OCI-LY1 (cell line): ENCODE results near the gene RAB11FIP3.
"Not testable (repeated sequence)": the region's sequence is repeated elsewhere in the genome, so short reads cannot be mapped to it uniquely, and the experiment has no call there.

Experiments used
- H2AFZ ChIP-seq: fragments of 200-600 bp; sonication (generic), shearing (Covaris generic); 2 replicates; pipeline ENCODE4 v1.6.0; 2014; ENCODE audit warnings: antibody characterized with exemption, mild to moderate bottlenecking, low read length
- H3F3A ChIP-seq: fragments of 200-600 bp; sonication (generic), shearing (Covaris generic); 2 replicates; pipeline ENCODE4 v1.6.0; 2014; ENCODE audit warnings: mild to moderate bottlenecking, antibody characterized with exemption, low read length, moderate library complexity; ENCODE audit not compliant: insufficient read depth
- H3K27ac ChIP-seq: fragments of 200-600 bp; sonication (generic); 2 replicates; pipeline ENCODE4 v1.5.1; 2014; ENCODE audit warnings: low read length, mixed run types, mild to moderate bottlenecking, low read depth; ENCODE audit not compliant: poor library complexity, severe bottlenecking
- H3K27me3 ChIP-seq: fragments of 200-600 bp; sonication (generic); 2 replicates; pipeline ENCODE4 v1.6.0; 2014; ENCODE audit warnings: antibody characterized with exemption, mild to moderate bottlenecking, low read length, moderate library complexity; ENCODE audit not compliant: insufficient read depth
- H3K36me3 ChIP-seq: fragments of 200-600 bp; sonication (generic); 2 replicates; pipeline ENCODE4 v1.6.1; 2014; ENCODE audit warnings: mild to moderate bottlenecking, antibody characterized with exemption, low read length, moderate library complexity, mixed read lengths; ENCODE audit not compliant: insufficient read depth
- H3K4me1 ChIP-seq: fragments of 200-600 bp; sonication (generic); 2 replicates; pipeline ENCODE4 v1.5.1; 2014; ENCODE audit warnings: mild to moderate bottlenecking, low read length, moderate library complexity; ENCODE audit not compliant: insufficient read depth, severe bottlenecking
- H3K4me2 ChIP-seq: fragments of 200-600 bp; sonication (generic), shearing (Covaris generic); 2 replicates; pipeline ENCODE4 v1.6.1; 2014; ENCODE audit warnings: low read length
- H3K4me3 ChIP-seq: fragments of 200-600 bp; sonication (generic); 2 replicates; pipeline ENCODE4 v1.5.1; 2014; ENCODE audit warnings: low read length, low read depth, mild to moderate bottlenecking, mixed read lengths; ENCODE audit not compliant: poor library complexity, severe bottlenecking
- H3K79me2 ChIP-seq: fragments of 200-600 bp; shearing (Covaris generic); 2 replicates; pipeline ENCODE4 v1.6.1; 2016; ENCODE audit warnings: mixed run types, low read length, mixed read lengths; ENCODE audit not compliant: insufficient read depth
- H3K9ac ChIP-seq: fragments of 200-600 bp; sonication (generic), shearing (Covaris generic); 2 replicates; pipeline ENCODE4 v1.6.1; 2014; ENCODE audit warnings: mild to moderate bottlenecking, low read length, mixed read lengths
- H3K9me2 ChIP-seq: fragments of 200-600 bp; sonication (generic), shearing (Covaris generic); 2 replicates; pipeline ENCODE4 v1.6.1; 2014; ENCODE audit warnings: low read depth, mild to moderate bottlenecking, low read length, mixed read lengths
- H3K9me3 ChIP-seq: fragments of 200-600 bp; shearing (Covaris generic); 2 replicates; pipeline ENCODE4 v1.6.1; 2014; ENCODE audit warnings: low read length, mixed read lengths
- H4K20me1 ChIP-seq: fragments of 200-600 bp; sonication (generic), shearing (Covaris generic); 2 replicates; pipeline ENCODE4 v1.6.0; 2016; ENCODE audit warnings: mild to moderate bottlenecking, low read length; ENCODE audit not compliant: insufficient read depth
- EZH2 ChIP-seq: fragments of 200-600 bp; sonication (generic), shearing (Covaris generic); IDR thresholded peaks from 2 replicates; pipeline ENCODE4 v1.8.0; 2017; ENCODE audit warnings: borderline replicate concordance, mixed run types, mild to moderate bottlenecking, antibody characterized with exemption, low read length, moderate library complexity, mixed read lengths
- TF ChIP-seq, protein P1 (sequence below): fragments of 200-600 bp; sonication (generic), shearing (Covaris generic); IDR thresholded peaks from 2 replicates; pipeline ENCODE4 v1.5.1; 2017; ENCODE audit warnings: mild to moderate bottlenecking, antibody characterized with exemption, low read length, moderate library complexity, mixed read lengths

Gene RAB11FIP3

DNA sequence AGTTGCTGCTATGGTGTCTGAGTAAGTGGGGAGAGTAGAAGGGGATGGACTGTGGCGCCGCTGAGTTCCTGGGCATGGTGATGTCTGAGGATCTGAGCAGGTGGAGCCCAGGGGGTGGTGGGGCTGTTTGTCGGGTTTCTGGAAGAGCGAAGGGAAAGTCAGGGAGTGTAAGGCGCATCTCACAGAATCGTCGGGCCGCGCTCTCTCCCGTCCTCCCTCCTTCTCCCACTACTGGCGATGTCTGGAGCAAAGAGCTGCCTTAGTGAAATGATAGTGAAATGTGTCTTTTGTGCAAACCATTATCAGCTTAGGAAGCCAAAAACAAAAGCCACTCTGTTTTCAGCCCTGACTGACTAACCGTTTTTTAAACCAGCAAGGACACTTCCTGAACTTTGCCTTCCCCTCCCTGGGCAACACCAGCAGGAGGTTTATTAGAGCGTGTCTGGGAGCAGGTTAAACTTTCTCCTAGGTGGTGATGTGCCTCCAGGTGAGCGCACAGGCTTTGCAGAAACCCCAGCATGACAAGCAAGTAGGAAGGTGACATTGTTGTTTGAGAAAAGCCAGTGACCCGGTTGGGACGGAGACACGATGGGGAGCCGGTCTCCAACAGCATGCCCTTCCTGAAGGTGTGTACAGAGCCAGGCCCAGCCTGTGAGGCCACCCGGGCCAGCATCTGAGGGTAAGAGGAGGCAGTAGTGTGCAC is 49.1 kb downstream of the RAB11FIP3 start:
- Histone ChIP-seq H3K9ac (no peak overlapping the region), H3K36me3 (peaks cover 3% of the 10 kb centered on the region; the same call in 1 of the 2 replicates), H3K4me1 (no peaks in the 10 kb centered on the region), H3K79me2 (no peaks in the 10 kb centered on the region), H2AFZ (no peak overlapping the region), H3K27me3 (no peaks in the 10 kb centered on the region), H3K4me3 (no peak overlapping the region), H3F3A (no peaks in the 10 kb centered on the region), H4K20me1 (no peaks in the 10 kb centered on the region), H3K9me3 (no peaks in the 10 kb centered on the region), H3K9me2 (no peaks in the 10 kb centered on the region), H3K27ac (no peak overlapping the region), H3K4me2 (no peak overlapping the region)
- TF ChIP-seq, protein P1, sequence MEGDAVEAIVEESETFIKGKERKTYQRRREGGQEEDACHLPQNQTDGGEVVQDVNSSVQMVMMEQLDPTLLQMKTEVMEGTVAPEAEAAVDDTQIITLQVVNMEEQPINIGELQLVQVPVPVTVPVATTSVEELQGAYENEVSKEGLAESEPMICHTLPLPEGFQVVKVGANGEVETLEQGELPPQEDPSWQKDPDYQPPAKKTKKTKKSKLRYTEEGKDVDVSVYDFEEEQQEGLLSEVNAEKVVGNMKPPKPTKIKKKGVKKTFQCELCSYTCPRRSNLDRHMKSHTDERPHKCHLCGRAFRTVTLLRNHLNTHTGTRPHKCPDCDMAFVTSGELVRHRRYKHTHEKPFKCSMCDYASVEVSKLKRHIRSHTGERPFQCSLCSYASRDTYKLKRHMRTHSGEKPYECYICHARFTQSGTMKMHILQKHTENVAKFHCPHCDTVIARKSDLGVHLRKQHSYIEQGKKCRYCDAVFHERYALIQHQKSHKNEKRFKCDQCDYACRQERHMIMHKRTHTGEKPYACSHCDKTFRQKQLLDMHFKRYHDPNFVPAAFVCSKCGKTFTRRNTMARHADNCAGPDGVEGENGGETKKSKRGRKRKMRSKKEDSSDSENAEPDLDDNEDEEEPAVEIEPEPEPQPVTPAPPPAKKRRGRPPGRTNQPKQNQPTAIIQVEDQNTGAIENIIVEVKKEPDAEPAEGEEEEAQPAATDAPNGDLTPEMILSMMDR = no peak
- no peak for TF ChIP-seq EZH2

DNA sequence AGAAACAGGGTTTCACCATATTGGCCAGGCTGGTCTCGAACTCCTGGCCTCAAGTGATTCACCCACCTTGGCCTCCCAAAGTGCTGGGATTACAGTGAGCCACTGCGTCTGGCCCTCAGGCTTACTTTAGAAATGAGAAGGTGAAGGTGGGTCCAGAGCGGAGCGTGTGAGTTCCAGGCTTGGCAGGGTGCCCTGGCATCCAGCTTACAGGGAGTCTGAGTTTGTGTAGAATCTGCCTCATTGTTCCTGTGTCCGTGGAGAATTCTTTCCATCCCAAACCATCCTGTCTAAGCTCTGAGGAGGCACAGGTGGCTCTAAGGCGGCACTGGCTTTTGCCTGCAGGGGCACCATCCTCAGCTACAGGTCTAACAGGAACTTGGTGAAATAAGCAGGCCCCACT is 50.6 kb downstream of the RAB11FIP3 start:
- H3K27ac ChIP-seq = no peak overlapping the region

DNA sequence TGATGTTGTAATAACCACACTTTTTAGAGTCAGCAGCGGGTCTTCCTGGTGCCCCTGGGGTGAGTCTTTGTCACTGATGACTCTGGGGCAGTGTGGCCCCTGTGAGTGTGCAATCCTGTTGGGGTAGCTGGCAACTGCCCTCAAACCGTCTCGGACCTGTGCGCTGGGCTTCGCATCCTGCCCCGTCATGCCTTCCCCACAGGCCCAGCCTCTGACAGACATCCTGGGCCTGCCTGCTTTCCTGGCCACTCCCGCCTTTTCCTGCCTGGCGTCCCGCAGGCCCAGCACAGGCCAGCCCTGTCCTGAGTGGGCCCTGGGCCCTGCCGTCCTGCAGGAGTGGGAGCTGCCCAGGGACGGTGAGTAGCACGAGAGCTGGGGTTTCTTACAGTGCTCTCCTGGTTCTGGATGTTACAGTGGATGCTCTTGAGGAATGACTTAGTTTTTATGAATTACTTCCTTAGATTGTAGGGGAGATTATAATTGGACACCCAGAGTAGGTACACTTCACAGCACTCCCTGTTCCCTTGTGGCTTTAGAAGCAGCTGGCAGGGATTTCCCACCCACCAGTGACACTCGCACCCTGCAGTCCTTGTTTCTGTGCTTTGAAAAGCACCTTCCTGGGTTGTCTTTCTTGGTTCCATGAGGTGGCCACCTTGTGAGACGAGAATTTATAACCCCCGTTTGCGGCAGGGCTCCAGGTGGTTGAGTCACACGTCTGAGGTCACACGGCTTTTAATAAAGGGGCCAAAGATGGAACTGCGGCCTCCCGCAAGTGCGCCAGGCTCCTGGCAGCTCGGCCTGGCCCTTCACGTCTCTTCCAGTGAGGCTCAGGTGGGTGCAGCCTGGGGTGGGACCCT is 52.1 kb downstream of the RAB11FIP3 start:
- H3K36me3 ChIP-seq = peaks cover 4% of the 10 kb centered on the region
- H3K4me1 ChIP-seq = no peaks in the 10 kb centered on the region
- no peaks in the 10 kb centered on the region for H4K20me1 ChIP-seq
- no peaks in the 10 kb centered on the region for H3K27me3 ChIP-seq
- H3K79me2 ChIP-seq = no peaks in the 10 kb centered on the region
- H3K27ac ChIP-seq = no peak overlapping the region
- no peak overlapping the region for H3K4me2 ChIP-seq
- no peak overlapping the region for H2AFZ ChIP-seq
- no peak overlapping the region for H3K4me3 ChIP-seq
- no peak overlapping the region for H3K9ac ChIP-seq
- H3F3A ChIP-seq = no peaks in the 10 kb centered on the region
- no peaks in the 10 kb centered on the region for H3K9me2 ChIP-seq
- no peak for TF ChIP-seq EZH2
- H3K9me3 ChIP-seq = no peaks in the 10 kb centered on the region

More for the DNA sequence above, 50.6 kb downstream of the RAB11FIP3 start:
- Histone ChIP-seq H3K4me2 (no peak overlapping the region), H2AFZ (no peak overlapping the region), H3K4me1 (no peaks in the 10 kb centered on the region), H3F3A (no peaks in the 10 kb centered on the region), H3K9ac (no peak overlapping the region), H4K20me1 (no peaks in the 10 kb centered on the region), H3K36me3 (peaks cover 3% of the 10 kb centered on the region; the same call in 1 of the 2 replicates), H3K79me2 (no peaks in the 10 kb centered on the region), H3K27me3 (no peaks in the 10 kb centered on the region), H3K9me2 (no peaks in the 10 kb centered on the region), H3K4me3 (no peak overlapping the region), H3K9me3 (no peaks in the 10 kb centered on the region)
- no peak for TF ChIP-seq EZH2
- TF ChIP-seq, protein P1 = no peak

DNA sequence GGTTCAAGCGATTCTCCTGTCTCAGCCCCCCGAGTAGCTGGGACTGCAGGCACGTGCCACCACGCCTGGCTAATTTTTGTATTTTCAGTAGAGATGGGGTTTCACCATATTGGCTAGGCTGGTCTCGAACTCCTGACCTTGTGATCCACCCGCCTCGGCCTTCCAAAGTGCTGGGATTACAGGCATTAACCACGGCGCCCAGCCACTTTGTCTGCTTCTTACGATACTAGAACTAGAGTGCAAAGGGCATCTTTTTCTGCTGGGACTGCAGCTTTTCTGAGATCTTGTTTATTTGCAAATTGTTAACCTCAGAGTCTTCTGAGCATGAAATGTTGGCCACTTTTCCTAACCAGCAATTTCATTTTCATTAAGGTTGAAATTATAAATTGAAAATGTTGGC is 52.8 kb downstream of the RAB11FIP3 start:
- H3K27ac ChIP-seq, H3F3A ChIP-seq, H3K4me1 ChIP-seq, H3K27me3 ChIP-seq, H3K9ac ChIP-seq, H3K4me2 ChIP-seq, H3K4me3 ChIP-seq, H3K36me3 ChIP-seq, H3K9me2 ChIP-seq, H3K79me2 ChIP-seq, H3K9me3 ChIP-seq, H2AFZ ChIP-seq, H4K20me1 ChIP-seq: not testable (repeated sequence)
